HepG2 (cell line): ENCODE measurements around the gene CCL17. TPM values are rescaled to one million over a fixed set of nuclear protein-coding genes. Genes with fewer than 3 reads are reported as not detected.

Experiments
- ATAC-seq: fragments of 200-7000 bp; cut with Tn5 transposase; 3 replicates; pipeline ENCODE4 v1.9.1; 2020; ENCODE audit warnings: mild to moderate bottlenecking, moderate library complexity
- BruUV-seq: library from RNA; stranded (reverse); fragments of 400-500 nt; replicated peaks from 2 replicates; lab custom pipeline; 2021; lab: Mats Ljungman, UMichigan
- CTCF ChIA-PET: fragments of 300-600 bp; formaldehyde crosslinking; extraction: SDS; loops from one replicate; lab custom pipeline; 2021; ENCODE audit warnings: low total read pairs, inconsistent platforms, low intra/inter-chr PET ratio; lab: Yijun Ruan, JAX
- POLR2A ChIA-PET: fragments of 350-600 bp; sonication (Branson Sonifier 250); formaldehyde crosslinking; loops from one replicate; lab custom pipeline; 2020; ENCODE audit warnings: antibody characterized with exemption, inconsistent platforms; lab: Yijun Ruan, JAX
- DNase-seq: peaks from one replicate; pipeline ENCODE4 v3.0.0-alpha.2; 2015; ENCODE audit warnings: low spot score
- FAIRE-seq: peaks from 3 replicates; lab custom pipeline; 2011; peaks lifted over from hg19 to GRCh38; lab: Jason Lieb, UNC
- H2AFZ ChIP-seq: one replicate; pipeline ENCODE4 v1.6.1; 2011; ENCODE audit warnings: low read length, inconsistent platforms
- H3K27ac ChIP-seq: fragments of 300-600 bp; 3 replicates; pipeline ENCODE4 v1.8.0; 2011; ENCODE audit warnings: mixed run types, mild to moderate bottlenecking, mixed read lengths, low read length, inconsistent platforms; ENCODE audit not compliant: insufficient read depth; ENCODE audit errors: extremely low read length
- H3K27me3 ChIP-seq, 2 experiments: fragments of 200-600 bp in 1 of 2; 2 replicates in 1 of 2; 3 replicates in 1 of 2; pipeline versions ENCODE4 v1.6.0 to v1.8.0; 2011; ENCODE audit warnings: low read length in 2 of 2, mild to moderate bottlenecking in 2 of 2, moderate library complexity in 2 of 2, inconsistent platforms in 1 of 2; ENCODE audit not compliant: insufficient read depth in 2 of 2, control insufficient read depth in 1 of 2
- H3K36me3 ChIP-seq, 2 experiments: fragments of 200-600 bp in 1 of 2; replicated peaks in 1 of 2; 2 replicates in 1 of 2; 3 replicates in 1 of 2; pipeline versions ENCODE4 v1.5.1 to v1.8.0; 2011; ENCODE audit warnings: low read length in 2 of 2, inconsistent platforms in 1 of 2; ENCODE audit not compliant: insufficient read depth in 2 of 2, control insufficient read depth in 1 of 2
- H3K4me1 ChIP-seq: 2 replicates; pipeline ENCODE4 v1.5.1; 2012; ENCODE audit warnings: low read length, inconsistent platforms; ENCODE audit not compliant: insufficient read depth
- H3K4me2 ChIP-seq: 2 replicates; pipeline ENCODE4 v1.6.0; 2011; ENCODE audit warnings: low read depth, low read length, inconsistent platforms
- H3K4me3 ChIP-seq, 3 experiments: fragments of 200-600 bp in 1 of 3; sonication (generic), shearing (Covaris generic) in 1 of 3; replicated peaks in 1 of 3; 2 replicates each; pipeline ENCODE4 v1.5.1; 2011 to 2016; ENCODE audit warnings: low read length in 3 of 3, inconsistent platforms in 2 of 3, low read depth in 2 of 3, mild to moderate bottlenecking in 2 of 3, control low read depth in 1 of 3, mixed read lengths in 1 of 3; ENCODE audit not compliant: insufficient read depth in 1 of 3
- H3K79me2 ChIP-seq: one replicate; pipeline ENCODE4 v1.6.1; 2011; ENCODE audit warnings: low read length, inconsistent platforms; ENCODE audit not compliant: insufficient read depth
- H3K9ac ChIP-seq: 2 replicates; pipeline ENCODE4 v1.6.0; 2011; ENCODE audit warnings: mild to moderate bottlenecking, low read depth, low read length, inconsistent platforms; ENCODE audit not compliant: insufficient read depth
- H3K9me3 ChIP-seq: 2 replicates; pipeline ENCODE4 v1.5.1; 2012; ENCODE audit warnings: mild to moderate bottlenecking, low read length
- H4K20me1 ChIP-seq: 2 replicates; pipeline ENCODE4 v1.6.0; 2011; ENCODE audit warnings: inconsistent platforms, mild to moderate bottlenecking, low read length, moderate library complexity; ENCODE audit not compliant: insufficient read depth
- JUN ChIP-seq: sonication (generic); formaldehyde crosslinking; IDR thresholded peaks from 2 replicates; pipeline ENCODE4 v1.4.0; 2020; ENCODE audit warnings: mild to moderate bottlenecking, missing genetic modification reagents
- KAT8 ChIP-seq: IDR thresholded peaks from 2 replicates; pipeline ENCODE4 v1.6.1; 2016; ENCODE audit warnings: missing genetic modification reagents, missing compliant biosample characterization
- KMT2B ChIP-seq: IDR thresholded peaks from 2 replicates; pipeline ENCODE4 v1.6.1; 2016; ENCODE audit warnings: missing genetic modification reagents, missing compliant biosample characterization
- MBD4 ChIP-seq: IDR thresholded peaks from 2 replicates; pipeline ENCODE4 v1.6.1; 2012; ENCODE audit warnings: low read length, inconsistent platforms, borderline replicate concordance
- MIER2 ChIP-seq: IDR thresholded peaks from 2 replicates; pipeline ENCODE4 v1.6.1; 2016; ENCODE audit warnings: missing biosample characterization, missing genetic modification reagents
- PCBP1 ChIP-seq: fragments of 200-400 bp; formaldehyde crosslinking; IDR thresholded peaks from 2 replicates; pipeline ENCODE4 v1.6.1; 2017; ENCODE audit warnings: mild to moderate bottlenecking, low read depth, low read length, borderline replicate concordance
- RAD51 ChIP-seq: fragments of 450-650 bp; IDR thresholded peaks from 2 replicates; pipeline ENCODE4 v1.6.1; 2016; ENCODE audit warnings: borderline replicate concordance
- RNF2 ChIP-seq: fragments of 450-650 bp; conservative IDR thresholded peaks from 2 replicates; pipeline ENCODE4 v1.6.1; 2016; ENCODE audit warnings: low read depth
- SIX1 ChIP-seq: sonication (generic); formaldehyde crosslinking; IDR thresholded peaks from 2 replicates; pipeline ENCODE4 v1.4.0; 2020; ENCODE audit warnings: missing genetic modification reagents, borderline replicate concordance
- TBX3 ChIP-seq: fragments of 450-650 bp; IDR thresholded peaks from 2 replicates; pipeline ENCODE4 v1.6.1; 2017; ENCODE audit warnings: antibody characterized with exemption, mild to moderate bottlenecking, inconsistent platforms, borderline replicate concordance
- XBP1 ChIP-seq: sonication (generic); formaldehyde crosslinking; IDR thresholded peaks from 2 replicates; pipeline ENCODE4 v1.5.0; 2020; ENCODE audit warnings: missing genetic modification reagents
- ZFP1 ChIP-seq: IDR thresholded peaks from 2 replicates; pipeline ENCODE4 v1.6.1; 2016
- ZKSCAN1 ChIP-seq: fragments of 150-350 bp; IDR thresholded peaks from 2 replicates; pipeline ENCODE4 v1.6.1; 2014; ENCODE audit warnings: low read length
- ZNF101 ChIP-seq: sonication (generic); formaldehyde crosslinking; IDR thresholded peaks from 2 replicates; pipeline ENCODE4 v1.4.0; 2020; ENCODE audit warnings: mild to moderate bottlenecking, low read depth, missing genetic modification reagents, borderline replicate concordance
- ZNF225 ChIP-seq: sonication (generic); formaldehyde crosslinking; IDR thresholded peaks from 2 replicates; pipeline ENCODE4 v1.4.0; 2020; ENCODE audit warnings: mild to moderate bottlenecking, missing genetic modification reagents
- ZNF3 ChIP-seq: IDR thresholded peaks from 2 replicates; pipeline ENCODE4 v1.7.0; 2017; ENCODE audit warnings: inconsistent platforms
- ZNF343 ChIP-seq: sonication (generic); formaldehyde crosslinking; IDR thresholded peaks from 2 replicates; pipeline ENCODE4 v1.4.0; 2020; ENCODE audit warnings: mild to moderate bottlenecking, missing genetic modification reagents
- ZNF543 ChIP-seq: sonication (generic); formaldehyde crosslinking; IDR thresholded peaks from 2 replicates; pipeline ENCODE4 v1.4.0; 2020; ENCODE audit warnings: mild to moderate bottlenecking, missing genetic modification reagents
- ZNF552 ChIP-seq: sonication (generic); formaldehyde crosslinking; IDR thresholded peaks from 2 replicates; pipeline ENCODE4 v1.9.0; 2022; ENCODE audit warnings: missing genetic modification reagents, mild to moderate bottlenecking, borderline replicate concordance
- ZNF614 ChIP-seq: IDR thresholded peaks from 2 replicates; pipeline ENCODE4 v1.6.1; 2018; ENCODE audit warnings: missing biosample characterization, missing genetic modification reagents, inconsistent platforms, borderline replicate concordance
- ZNF709 ChIP-seq: sonication (generic); formaldehyde crosslinking; IDR thresholded peaks from 2 replicates; pipeline ENCODE4 v1.5.0; 2020; ENCODE audit warnings: mild to moderate bottlenecking, missing genetic modification reagents
- WGBS: methylation state at CpG from one replicate; pipeline ENCODE4 v1.1.6; 2017; ENCODE audit warnings: low lambda C conversion rate; 5-methylcytosine and 5-hydroxymethylcytosine counted together
- in situ Hi-C: cut with HindIII; loops from 2 replicates; pipeline ENCODE4 v1.10.0; 2017; ENCODE audit warnings: low pct_unique_long_range_greater_than_20kb; ENCODE audit not compliant: extremely low pct_ligation_motif_present
- intact Hi-C: fragments of 100-400 bp; cut with micrococcal nuclease; formaldehyde crosslinking; loops from one replicate; pipeline ENCODE4 v1.10.0; 2022; ENCODE audit not compliant: unreplicated experiment
- polyA plus RNA-seq, 8 experiments: library from polyadenylated mRNA; depleted of rRNA in 3 of 8; stranded (reverse) in 7 of 8; unstranded in 1 of 8; fragments of >200 nt; fragmentation: Illumina TruSeq in 4 of 8; extraction: Trizol in 4 of 8; gene quantifications; 2 replicates each; pipeline versions ENCODE4 v1.2.1 to v1.2.3, GENCODE V29; 2011 to 2016; ENCODE audit warnings: low read depth in 4 of 8, missing spikeins in 1 of 8, mixed read lengths in 1 of 8; ENCODE audit not compliant: insufficient read depth in 1 of 8
- total RNA-seq, 5 experiments: library from RNA; depleted of rRNA; stranded (reverse); fragments of >200 nt; fragmentation: Illumina TruSeq; extraction: Trizol; gene quantifications; 2 replicates each; pipeline ENCODE4 v1.2.3, GENCODE V29; 2016; ENCODE audit warnings: low read depth in 1 of 5
- TF ChIP-seq, protein P1 (sequence below): sonication (generic); formaldehyde crosslinking; IDR thresholded peaks from 2 replicates; pipeline ENCODE4 v1.4.0; 2020; ENCODE audit warnings: mild to moderate bottlenecking, missing genetic modification reagents
- TF ChIP-seq, protein P2 (sequence below): IDR thresholded peaks from 2 replicates; pipeline ENCODE4 v1.6.1; 2018; ENCODE audit warnings: missing genetic modification reagents

CCL17 gene
- total and polyA plus RNA-seq, 2 of the 13 experiments (the other 11 are each of a cell fraction or from before 2014, with no cell fraction given), result not detected

DNA sequence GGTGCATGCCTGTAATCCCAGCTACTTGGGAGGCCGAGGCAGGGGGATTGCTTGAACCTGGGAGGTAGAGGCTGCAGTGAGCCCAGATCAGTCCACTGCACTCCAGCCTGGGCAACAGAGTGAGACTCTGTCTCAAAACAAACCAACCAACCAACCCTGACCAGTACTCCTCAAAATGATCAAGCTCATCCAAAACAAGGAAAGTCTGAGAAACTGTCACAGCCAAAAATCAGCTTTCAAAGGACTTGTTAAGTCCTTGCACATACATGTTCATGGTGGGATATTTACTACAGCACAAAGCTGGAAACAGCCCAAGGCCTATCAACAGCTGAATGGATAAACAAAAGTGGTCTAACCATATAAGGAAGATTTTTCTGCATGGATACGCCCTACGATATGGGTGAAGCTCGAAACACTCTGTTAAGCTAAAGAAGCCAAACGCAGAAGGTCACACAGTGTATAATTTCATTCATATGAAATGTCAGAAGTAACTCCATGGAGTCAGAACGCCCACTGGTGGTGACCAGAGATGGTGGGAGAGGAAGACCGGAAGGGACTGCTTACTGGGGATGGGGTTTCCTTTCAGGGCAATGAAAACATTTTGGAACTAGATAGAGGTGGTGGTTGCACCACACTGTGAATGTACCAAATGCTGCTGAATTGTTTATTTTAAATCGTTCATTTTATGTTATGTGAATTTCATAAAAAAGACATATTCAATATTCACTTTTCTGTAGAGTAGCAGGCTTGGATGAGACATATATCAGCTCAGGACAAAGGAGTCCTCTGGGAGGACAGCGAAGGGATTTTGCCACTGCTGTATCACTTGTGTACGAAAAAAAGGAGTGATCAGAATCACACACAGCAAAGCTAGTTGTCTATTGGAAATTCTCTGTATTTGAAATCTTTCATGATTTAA, 17.7 kb downstream of the CCL17 start:
- Histone ChIP-seq H3K4me2 (peak overlapping the region; percentile 38), H3K27me3 (no peaks in the 10 kb centered on the region), H4K20me1 (no peaks in the 10 kb centered on the region), H3K79me2 (no peaks in the 10 kb centered on the region), H3K9me3 (no peaks in the 10 kb centered on the region), H3K36me3 (peaks cover 0 to 3% of the 10 kb centered on the region in 2 experiments; a peak in 2 of 5 replicates), H2AFZ (no peak overlapping the region), H3K9ac (no peak overlapping the region), H3K27ac (no peak overlapping the region), H3K4me3 (no peak overlapping the region; a peak in 1 of 6 replicates), H3K4me1 (peaks cover 32% of the 10 kb centered on the region)
- 14% methylated on average over 10 of the region's 10 CpGs for WGBS
- in situ Hi-C loops, result loop anchor here (5.0 kb wide), 1 partner anchor 95 kb away; no protein-coding TSS in a partner anchor
- no TSS peak for BruUV-seq
- POLR2A ChIA-PET, result interaction anchor here (0.8 to 1.7 kb wide), 5 partner anchors 20 to 122 kb away, joined by 3 to 5 read pairs (median 4); partner anchors contain the start of gene CX3CL1
- DNase-seq (peak; percentile 77), ATAC-seq (peak; percentile 74), FAIRE-seq (peak; percentile 83)
- CTCF ChIA-PET, result interaction anchor here (1.2 to 3.6 kb wide), 4 partner anchors 97 to 338 kb away, joined by 4 to 49 read pairs (median 6); no protein-coding TSS in a partner anchor
- intact Hi-C loops, result loop anchor here (1.0 kb wide), 1 partner anchor 122 kb away; no protein-coding TSS in a partner anchor
- TF ChIP-seq RNF2 (no peak), ZNF343 (CRISPR knock-in tag) (no peak), ZFP1 (no peak), KAT8 (CRISPR knock-in tag) (peak; percentile 82), ZKSCAN1 (no peak), KMT2B (0 out of 2 replicates have a peak, but pooled peaks have one; percentile 34), MBD4 (no peak), MIER2 (CRISPR knock-in tag) (0 out of 2 replicates have a peak, but pooled peaks have one; percentile 34), ZNF614 (CRISPR knock-in tag) (peak; percentile 57; the same call in 1 of the 2 replicates), ZNF709 (CRISPR knock-in tag) (no peak), ZNF3 (CRISPR knock-in tag) (no peak), ZNF543 (CRISPR knock-in tag) (no peak), RAD51 (no peak), PCBP1 (no peak), JUN (CRISPR knock-in tag) (no peak), SIX1 (peak; percentile 39; the same call in 1 of the 2 replicates), ZNF225 (CRISPR knock-in tag) (no peak), XBP1 (CRISPR knock-in tag) (no peak), ZNF101 (CRISPR knock-in tag) (no peak), ZNF552 (CRISPR knock-in tag) (no peak), TBX3 (no peak)
- TF ChIP-seq, protein P1, sequence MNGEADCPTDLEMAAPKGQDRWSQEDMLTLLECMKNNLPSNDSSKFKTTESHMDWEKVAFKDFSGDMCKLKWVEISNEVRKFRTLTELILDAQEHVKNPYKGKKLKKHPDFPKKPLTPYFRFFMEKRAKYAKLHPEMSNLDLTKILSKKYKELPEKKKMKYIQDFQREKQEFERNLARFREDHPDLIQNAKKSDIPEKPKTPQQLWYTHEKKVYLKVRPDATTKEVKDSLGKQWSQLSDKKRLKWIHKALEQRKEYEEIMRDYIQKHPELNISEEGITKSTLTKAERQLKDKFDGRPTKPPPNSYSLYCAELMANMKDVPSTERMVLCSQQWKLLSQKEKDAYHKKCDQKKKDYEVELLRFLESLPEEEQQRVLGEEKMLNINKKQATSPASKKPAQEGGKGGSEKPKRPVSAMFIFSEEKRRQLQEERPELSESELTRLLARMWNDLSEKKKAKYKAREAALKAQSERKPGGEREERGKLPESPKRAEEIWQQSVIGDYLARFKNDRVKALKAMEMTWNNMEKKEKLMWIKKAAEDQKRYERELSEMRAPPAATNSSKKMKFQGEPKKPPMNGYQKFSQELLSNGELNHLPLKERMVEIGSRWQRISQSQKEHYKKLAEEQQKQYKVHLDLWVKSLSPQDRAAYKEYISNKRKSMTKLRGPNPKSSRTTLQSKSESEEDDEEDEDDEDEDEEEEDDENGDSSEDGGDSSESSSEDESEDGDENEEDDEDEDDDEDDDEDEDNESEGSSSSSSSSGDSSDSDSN (CRISPR knock-in tag), result no peak
- TF ChIP-seq, protein P2, sequence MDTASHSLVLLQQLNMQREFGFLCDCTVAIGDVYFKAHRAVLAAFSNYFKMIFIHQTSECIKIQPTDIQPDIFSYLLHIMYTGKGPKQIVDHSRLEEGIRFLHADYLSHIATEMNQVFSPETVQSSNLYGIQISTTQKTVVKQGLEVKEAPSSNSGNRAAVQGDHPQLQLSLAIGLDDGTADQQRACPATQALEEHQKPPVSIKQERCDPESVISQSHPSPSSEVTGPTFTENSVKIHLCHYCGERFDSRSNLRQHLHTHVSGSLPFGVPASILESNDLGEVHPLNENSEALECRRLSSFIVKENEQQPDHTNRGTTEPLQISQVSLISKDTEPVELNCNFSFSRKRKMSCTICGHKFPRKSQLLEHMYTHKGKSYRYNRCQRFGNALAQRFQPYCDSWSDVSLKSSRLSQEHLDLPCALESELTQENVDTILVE (CRISPR knock-in tag), result 0 out of 2 replicates have a peak, but pooled peaks have one; percentile 39
